Measurements from ENCODE around the gene ALDH7A1. TPM values are rescaled to one million over a fixed set of nuclear protein-coding genes. Genes with fewer than 3 reads are reported as not detected.

ALDH7A1 gene
- total and polyA plus RNA-seq, 7 experiments from 2014 or later, result 0.51 to 9.9 (median 3.0) TPM

DNA sequence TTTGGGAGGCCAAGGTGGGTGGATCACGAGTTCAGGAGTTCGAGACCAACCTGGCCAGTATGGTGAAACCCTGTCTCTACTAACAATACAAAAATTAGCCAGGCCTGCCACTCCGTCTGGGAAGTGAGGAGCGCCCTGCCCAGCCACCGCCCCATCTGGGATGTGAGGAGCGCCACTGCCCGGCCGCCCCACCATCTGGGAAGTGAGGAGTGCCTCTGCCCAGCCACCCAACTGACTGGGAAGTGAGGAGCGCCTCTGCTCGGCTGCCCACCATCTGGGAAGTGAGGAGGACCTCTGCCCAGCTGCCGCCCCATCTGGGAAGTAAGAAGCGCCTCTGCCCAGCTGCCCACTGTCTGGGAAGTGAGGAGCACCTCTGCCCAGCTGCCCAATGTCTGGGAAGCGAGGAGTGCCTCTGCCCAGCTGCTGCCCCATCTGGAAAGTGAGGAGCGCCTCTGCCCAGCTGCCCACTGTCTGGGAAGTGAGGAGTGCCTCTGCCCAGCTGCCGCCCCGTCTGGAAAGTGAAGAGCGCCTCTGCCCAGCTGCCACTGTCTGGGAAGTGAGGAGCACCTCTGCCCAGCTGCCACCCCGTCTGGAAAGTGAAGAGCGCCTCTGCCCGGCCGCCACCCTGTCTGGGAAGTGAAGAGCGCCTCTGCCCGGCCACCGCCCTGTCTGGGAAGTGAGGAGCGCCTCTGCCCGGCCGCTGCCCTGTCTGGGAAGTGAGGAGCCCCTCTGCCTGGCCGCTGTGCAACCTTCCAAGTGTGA is 5.3 kb downstream of the ALDH7A1 start:
- no peak overlapping the region for H3K4me3 ChIP-seq (ENCODE audit: low read length)
- H3K27ac Mint-ChIP-seq, result no peak overlapping the region
- H3K4me1 ChIP-seq (ENCODE audit: control insufficient read depth in 2 of 2, insufficient read depth in 2 of 2, low read length in 2 of 2), result peaks cover 0 to 9% of the 10 kb centered on the region in 2 donors
- H3K9me3 ChIP-seq (ENCODE audit: control insufficient read depth in 2 of 3, low read length in 3 of 3), result no peaks in the 10 kb centered on the region
- peaks cover 0 to 7% of the 10 kb centered on the region in 2 donors for H3K27me3 ChIP-seq (ENCODE audit: control insufficient read depth in 2 of 2, insufficient read depth in 2 of 2, low read length in 2 of 2)
- H3K4me1 Mint-ChIP-seq, result peaks cover under 1 to 16% (median 13%) of the 10 kb centered on the region in 7 donors
- no peak overlapping the region for H3K27ac ChIP-seq (ENCODE audit: low read depth, low read length)
- ATAC-seq (no peak), DNase-seq (no peak)
- no peaks in the 10 kb centered on the region for H3K36me3 ChIP-seq (ENCODE audit: control insufficient read depth in 2 of 3, insufficient read depth in 3 of 3, low read length in 3 of 3)
- POLR2A ChIA-PET, result no interaction called here
- no peaks in the 10 kb centered on the region for H3K9me3 Mint-ChIP-seq
- no peak overlapping the region for H3K4me3 Mint-ChIP-seq
- H3K27me3 Mint-ChIP-seq, result peaks cover 0 to 26% (median 12%) of the 10 kb centered on the region in 5 donors
- intact Hi-C loops (cut with micrococcal nuclease), result loop anchor here in 1 of 2 donors (10.0 kb wide), 1 partner anchor 165 kb away; the partner anchor contains the start of gene GRAMD2B
- peaks cover 0 to 5% (median 0%) of the 10 kb centered on the region in 5 donors for H3K36me3 Mint-ChIP-seq
- CTCF ChIA-PET, result no interaction called here

DNA sequence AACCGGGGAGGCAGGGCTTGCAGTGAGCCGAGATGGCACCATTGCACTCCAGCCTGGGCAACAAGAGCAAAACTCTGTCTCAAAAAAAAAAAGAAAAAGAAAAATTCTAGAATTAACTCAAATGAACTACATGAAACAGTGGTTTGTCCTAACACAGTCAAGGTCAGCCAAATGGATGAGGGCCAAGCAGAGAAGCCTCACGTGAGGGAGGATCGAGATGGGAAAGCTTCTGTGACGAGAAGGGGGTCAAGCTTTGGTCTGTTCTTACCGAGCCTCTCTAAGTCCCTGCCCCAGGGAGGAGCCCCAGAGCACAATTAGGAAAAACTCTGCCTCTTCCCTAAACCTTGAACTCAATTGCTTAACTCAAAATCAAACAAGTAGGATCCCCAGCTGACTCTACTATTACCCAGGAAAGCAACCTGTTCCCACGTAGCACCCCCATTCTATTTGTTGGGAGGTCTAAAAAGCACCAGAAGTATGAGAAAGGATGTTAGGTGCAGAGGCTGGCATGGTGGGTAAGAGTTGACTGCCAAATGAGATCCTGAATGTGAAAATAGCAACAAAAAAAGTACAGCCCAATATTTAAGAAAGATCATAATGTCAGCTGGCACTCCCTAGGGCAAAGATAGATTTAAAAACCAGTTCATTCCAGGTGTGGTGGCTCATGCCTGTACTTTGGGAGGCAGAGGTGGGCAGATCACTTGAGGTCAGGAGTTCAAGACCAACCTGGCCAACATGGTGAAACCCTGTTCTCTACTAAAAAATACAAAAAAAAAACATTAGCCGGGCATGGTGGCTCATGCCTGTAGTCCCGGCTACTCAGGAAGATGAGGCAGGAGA is 7.2 kb downstream of the ALDH7A1 start:
- Histone ChIP-seq H3K27me3 (ENCODE audit: control insufficient read depth in 2 of 2, insufficient read depth in 2 of 2, low read length in 2 of 2) (no peaks in the 10 kb centered on the region), H3K4me1 (ENCODE audit: control insufficient read depth in 2 of 2, insufficient read depth in 2 of 2, low read length in 2 of 2) (no peaks in the 10 kb centered on the region), H3K9me3 (ENCODE audit: control insufficient read depth in 2 of 3, low read length in 3 of 3) (no peaks in the 10 kb centered on the region), H3K27ac (ENCODE audit: low read depth, low read length) (no peak overlapping the region), H3K4me3 (ENCODE audit: low read length) (no peak overlapping the region), H3K36me3 (ENCODE audit: control insufficient read depth in 2 of 3, insufficient read depth in 3 of 3, low read length in 3 of 3) (no peaks in the 10 kb centered on the region)
- Mint-ChIP-seq H3K4me3 (no peak overlapping the region), H3K27ac (peak overlapping the region in 1 of 9 donors; percentile 56), H3K36me3 (peaks cover 0 to 10% (median 5%) of the 10 kb centered on the region in 5 donors), H3K27me3 (peaks cover 0 to 10% (median 0%) of the 10 kb centered on the region in 5 donors), H3K4me1 (no peaks in the 10 kb centered on the region), H3K9me3 (no peaks in the 10 kb centered on the region)
- ChIA-PET CTCF (no interaction called here), POLR2A (no interaction called here)
- ATAC-seq, result no peak
- intact Hi-C loops (cut with micrococcal nuclease), result no loop called here
- DNase-seq, result no peak

DNA sequence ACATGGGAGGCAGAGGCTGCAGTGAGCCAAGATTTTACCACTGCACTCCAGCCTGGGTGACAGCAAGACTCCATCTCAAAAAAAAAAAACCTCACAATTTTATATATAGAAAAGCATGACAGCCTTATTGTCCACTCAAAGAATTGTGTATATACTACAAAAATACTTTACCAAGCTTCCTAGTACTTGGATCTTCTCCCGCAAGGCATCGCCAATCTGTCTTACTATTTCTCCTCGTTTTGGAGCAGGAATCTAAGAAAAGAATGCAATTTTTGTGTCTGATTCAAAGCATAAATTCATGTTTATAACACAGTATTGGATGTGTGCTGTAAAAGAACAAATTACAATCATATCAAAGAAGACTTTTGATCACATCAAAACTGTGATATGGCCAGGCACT is 11.3 kb downstream of the ALDH7A1 start:
- Histone ChIP-seq H3K27ac (ENCODE audit: low read depth, low read length) (no peak overlapping the region), H3K4me1 (ENCODE audit: control insufficient read depth in 2 of 2, insufficient read depth in 2 of 2, low read length in 2 of 2) (no peaks in the 10 kb centered on the region), H3K27me3 (ENCODE audit: control insufficient read depth in 2 of 2, insufficient read depth in 2 of 2, low read length in 2 of 2) (no peaks in the 10 kb centered on the region), H3K9me3 (ENCODE audit: control insufficient read depth in 2 of 3, low read length in 3 of 3) (no peaks in the 10 kb centered on the region), H3K36me3 (ENCODE audit: control insufficient read depth in 2 of 3, insufficient read depth in 3 of 3, low read length in 3 of 3) (no peaks in the 10 kb centered on the region), H3K4me3 (ENCODE audit: low read length) (no peak overlapping the region)
- intact Hi-C loops (cut with micrococcal nuclease), result no loop called here
- ChIA-PET POLR2A (no interaction called here), CTCF (interaction anchor here (1.0 kb wide), 1 partner anchor 233 kb away, joined by 3 read pairs; no protein-coding TSS in a partner anchor)
- H3K4me1 Mint-ChIP-seq, result no peaks in the 10 kb centered on the region
- no peak for ATAC-seq
- no peak for DNase-seq
- H3K36me3 Mint-ChIP-seq, result peaks cover 0 to 20% (median 5%) of the 10 kb centered on the region in 5 donors
- H3K4me3 Mint-ChIP-seq, result no peak overlapping the region
- peaks cover 0 to 5% (median 0%) of the 10 kb centered on the region in 5 donors for H3K27me3 Mint-ChIP-seq
- H3K9me3 Mint-ChIP-seq, result no peaks in the 10 kb centered on the region
- no peak overlapping the region for H3K27ac Mint-ChIP-seq

DNA sequence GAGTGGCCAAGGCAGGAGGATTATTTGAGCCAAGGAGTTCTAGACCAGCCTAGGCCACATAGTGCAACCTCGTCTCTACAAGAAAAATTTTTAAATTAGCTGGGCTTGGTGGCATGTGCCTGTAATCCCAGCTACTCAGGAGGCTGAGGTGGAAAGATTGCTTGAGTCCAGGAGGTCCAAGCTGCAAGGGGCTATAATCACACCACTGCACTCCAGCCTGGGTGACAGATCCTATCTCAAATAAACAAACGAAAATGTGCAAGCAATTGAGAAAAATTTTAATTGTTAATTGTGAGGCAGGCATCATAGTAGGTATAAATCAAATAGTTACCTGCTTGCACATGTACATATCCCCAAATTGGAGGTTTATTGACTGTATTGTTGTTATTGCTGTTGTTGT is 15.3 kb downstream of the ALDH7A1 start:
- Histone ChIP-seq H3K27me3 (ENCODE audit: control insufficient read depth in 2 of 2, insufficient read depth in 2 of 2, low read length in 2 of 2) (no peaks in the 10 kb centered on the region), H3K4me3 (ENCODE audit: low read length) (no peak overlapping the region), H3K27ac (ENCODE audit: low read depth, low read length) (no peak overlapping the region), H3K36me3 (ENCODE audit: control insufficient read depth in 2 of 3, insufficient read depth in 3 of 3, low read length in 3 of 3) (no peaks in the 10 kb centered on the region), H3K4me1 (ENCODE audit: control insufficient read depth in 2 of 2, insufficient read depth in 2 of 2, low read length in 2 of 2) (no peaks in the 10 kb centered on the region), H3K9me3 (ENCODE audit: control insufficient read depth in 2 of 3, low read length in 3 of 3) (no peaks in the 10 kb centered on the region)
- Mint-ChIP-seq H3K27ac (no peak overlapping the region), H3K4me1 (no peaks in the 10 kb centered on the region), H3K27me3 (peaks cover 0 to 2% (median 0%) of the 10 kb centered on the region in 5 donors), H3K36me3 (peaks cover 0 to 16% (median 4%) of the 10 kb centered on the region in 5 donors), H3K9me3 (no peaks in the 10 kb centered on the region), H3K4me3 (no peak overlapping the region)
- no peak for ATAC-seq
- CTCF ChIA-PET, result no interaction called here
- intact Hi-C loops (cut with micrococcal nuclease), result no loop called here
- DNase-seq, result no peak
- POLR2A ChIA-PET, result interaction anchor here (0.7 kb wide), 1 partner anchor 16 kb away, joined by 6 read pairs; no protein-coding TSS in a partner anchor

DNA sequence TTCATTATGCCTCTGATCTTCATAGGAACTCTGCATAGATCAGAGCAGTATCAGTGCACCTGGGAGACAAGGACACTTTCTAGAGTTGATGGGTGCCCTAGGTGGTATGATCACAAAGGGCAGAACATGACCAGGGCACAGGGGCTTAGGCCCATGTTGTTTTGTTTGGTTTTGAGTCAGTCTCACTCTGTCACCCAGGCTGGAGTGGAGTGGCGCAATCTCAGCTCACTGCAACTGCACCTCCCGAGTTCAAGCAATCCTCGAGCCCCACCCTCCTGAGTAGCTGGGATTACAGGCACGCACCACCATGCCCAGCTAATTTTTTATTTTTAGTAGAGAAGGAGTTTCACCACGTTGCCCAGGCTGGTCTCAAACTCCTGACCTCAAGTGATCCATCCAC is 17.6 kb downstream of the ALDH7A1 start:
- Histone ChIP-seq H3K36me3 (ENCODE audit: control insufficient read depth in 2 of 3, insufficient read depth in 3 of 3, low read length in 3 of 3) (no peaks in the 10 kb centered on the region), H3K27me3 (ENCODE audit: control insufficient read depth in 2 of 2, insufficient read depth in 2 of 2, low read length in 2 of 2) (no peaks in the 10 kb centered on the region), H3K4me3 (ENCODE audit: low read length) (no peak overlapping the region), H3K27ac (ENCODE audit: low read depth, low read length) (no peak overlapping the region), H3K4me1 (ENCODE audit: control insufficient read depth in 2 of 2, insufficient read depth in 2 of 2, low read length in 2 of 2) (no peaks in the 10 kb centered on the region), H3K9me3 (ENCODE audit: control insufficient read depth in 2 of 3, low read length in 3 of 3) (no peaks in the 10 kb centered on the region)
- Mint-ChIP-seq H3K4me3 (no peak overlapping the region), H3K27me3 (no peaks in the 10 kb centered on the region), H3K9me3 (no peaks in the 10 kb centered on the region), H3K4me1 (no peaks in the 10 kb centered on the region), H3K27ac (no peak overlapping the region), H3K36me3 (peaks cover 0 to 6% (median 0%) of the 10 kb centered on the region in 5 donors)
- DNase-seq, result no peak
- intact Hi-C loops (cut with micrococcal nuclease), result no loop called here
- CTCF ChIA-PET, result no interaction called here
- no peak for ATAC-seq
- POLR2A ChIA-PET, result no interaction called here

DNA sequence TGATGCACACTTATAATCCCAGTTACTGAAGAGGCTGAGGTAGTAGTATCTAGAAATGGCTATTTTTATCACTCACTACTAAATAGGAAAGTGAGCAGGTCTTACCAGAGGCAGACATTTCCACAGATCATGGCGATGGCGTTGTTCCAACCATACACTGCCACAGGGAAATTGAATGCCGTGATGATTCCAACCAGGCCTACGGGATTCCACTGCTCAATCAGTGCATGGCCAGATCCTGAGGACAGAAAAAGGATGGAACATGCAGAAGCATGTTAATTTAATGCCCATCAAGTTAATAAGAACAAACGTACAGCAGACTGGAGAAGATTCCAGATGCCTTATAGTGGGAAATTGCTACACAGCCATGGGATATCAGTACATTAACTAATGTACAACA is 18.0 kb downstream of the ALDH7A1 start:
- Mint-ChIP-seq H3K4me1 (no peaks in the 10 kb centered on the region), H3K27ac (no peak overlapping the region), H3K27me3 (no peaks in the 10 kb centered on the region), H3K9me3 (no peaks in the 10 kb centered on the region), H3K36me3 (peaks cover 0 to 6% (median 0%) of the 10 kb centered on the region in 5 donors), H3K4me3 (no peak overlapping the region)
- intact Hi-C loops (cut with micrococcal nuclease), result no loop called here
- Histone ChIP-seq H3K27ac (ENCODE audit: low read depth, low read length) (no peak overlapping the region), H3K4me3 (ENCODE audit: low read length) (no peak overlapping the region), H3K36me3 (ENCODE audit: control insufficient read depth in 2 of 3, insufficient read depth in 3 of 3, low read length in 3 of 3) (no peaks in the 10 kb centered on the region), H3K27me3 (ENCODE audit: control insufficient read depth in 2 of 2, insufficient read depth in 2 of 2, low read length in 2 of 2) (no peaks in the 10 kb centered on the region), H3K4me1 (ENCODE audit: control insufficient read depth in 2 of 2, insufficient read depth in 2 of 2, low read length in 2 of 2) (no peaks in the 10 kb centered on the region), H3K9me3 (ENCODE audit: control insufficient read depth in 2 of 3, low read length in 3 of 3) (no peaks in the 10 kb centered on the region)
- no peak for ATAC-seq
- ChIA-PET CTCF (no interaction called here), POLR2A (no interaction called here)
- no peak for DNase-seq

Measured in naive thymus-derived CD4-positive, alpha-beta T cell (primary cell).